Right lobe of liver (tissue), 4 donors: ENCODE results near the gene REEP6.

Experiments
- POLR2A ChIP-seq: fragments of 450-650 bp; IDR thresholded peaks from one replicate; pipeline ENCODE4 v1.6.1; 2017; ENCODE audit warnings: antibody characterized with exemption, mild to moderate bottlenecking
- TF ChIP-seq, protein P1 (sequence below), 4 donors: fragments of 200-600 bp in 3 of 4; fragments of 450-650 bp in 1 of 4; IDR thresholded peaks; one replicate each; pipeline versions ENCODE4 v1.5.1 to v1.8.0; 2016 to 2022; ENCODE audit warnings: antibody characterized with exemption in 4 of 4, mild to moderate bottlenecking in 2 of 4
- donor health status: DM: no; HTN: no; CAD: no.
- donor health status: DM: no; HTN: no; CAD: no.
- donor health status: DM: no; HTN: yes; CAD: no.

DNA sequence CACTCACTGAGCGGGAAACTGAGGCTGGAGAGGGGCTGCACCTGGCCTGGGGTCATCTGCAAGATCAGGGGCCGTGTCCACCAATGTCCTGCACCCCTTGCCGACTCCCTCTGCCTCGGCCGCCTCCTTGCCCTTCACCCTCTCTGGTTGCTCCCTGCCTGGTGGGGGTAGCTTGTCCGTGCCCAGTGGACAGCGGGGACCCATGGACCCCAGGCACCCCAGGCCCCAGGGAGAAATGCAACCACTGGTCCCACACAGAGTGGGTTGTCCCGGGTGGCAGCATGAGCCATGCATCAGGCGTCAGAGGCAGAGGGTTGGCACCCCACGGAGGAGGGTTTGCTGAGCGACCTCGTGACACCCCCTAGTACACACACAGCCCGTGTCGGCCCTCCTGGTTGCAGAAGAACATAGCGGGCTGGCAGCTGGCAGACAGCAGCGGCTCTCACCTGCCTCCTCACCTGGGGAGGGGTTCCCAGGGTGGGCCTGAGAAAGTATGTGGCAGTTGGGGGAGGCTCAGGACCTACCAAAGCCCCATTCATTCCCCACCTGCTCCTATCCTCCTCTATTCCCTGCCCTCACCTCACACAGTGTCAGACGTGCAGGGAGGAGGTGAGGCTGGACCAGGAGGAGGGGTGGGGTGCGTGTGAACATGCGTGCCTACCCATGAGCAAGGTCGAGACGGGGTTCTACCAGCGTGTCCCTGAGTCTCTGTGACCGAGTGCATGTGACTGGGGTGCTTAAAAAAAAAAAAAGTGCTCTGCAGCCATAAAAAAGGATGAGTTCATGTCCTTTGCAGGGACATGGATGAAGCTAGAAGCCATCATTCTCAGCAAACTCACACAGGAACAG lies 13.2 kb downstream of the REEP6 start:
- TF ChIP-seq, protein P1, sequence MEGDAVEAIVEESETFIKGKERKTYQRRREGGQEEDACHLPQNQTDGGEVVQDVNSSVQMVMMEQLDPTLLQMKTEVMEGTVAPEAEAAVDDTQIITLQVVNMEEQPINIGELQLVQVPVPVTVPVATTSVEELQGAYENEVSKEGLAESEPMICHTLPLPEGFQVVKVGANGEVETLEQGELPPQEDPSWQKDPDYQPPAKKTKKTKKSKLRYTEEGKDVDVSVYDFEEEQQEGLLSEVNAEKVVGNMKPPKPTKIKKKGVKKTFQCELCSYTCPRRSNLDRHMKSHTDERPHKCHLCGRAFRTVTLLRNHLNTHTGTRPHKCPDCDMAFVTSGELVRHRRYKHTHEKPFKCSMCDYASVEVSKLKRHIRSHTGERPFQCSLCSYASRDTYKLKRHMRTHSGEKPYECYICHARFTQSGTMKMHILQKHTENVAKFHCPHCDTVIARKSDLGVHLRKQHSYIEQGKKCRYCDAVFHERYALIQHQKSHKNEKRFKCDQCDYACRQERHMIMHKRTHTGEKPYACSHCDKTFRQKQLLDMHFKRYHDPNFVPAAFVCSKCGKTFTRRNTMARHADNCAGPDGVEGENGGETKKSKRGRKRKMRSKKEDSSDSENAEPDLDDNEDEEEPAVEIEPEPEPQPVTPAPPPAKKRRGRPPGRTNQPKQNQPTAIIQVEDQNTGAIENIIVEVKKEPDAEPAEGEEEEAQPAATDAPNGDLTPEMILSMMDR (IDR thresholded peaks at IDR 0.05), result no peak
- no peak for TF ChIP-seq POLR2A
